ENCODE measurements around the gene SLC38A5.

Gene SLC38A5

GRCh38 chrX:48492293-48492910, 22.3 kb upstream of the SLC38A5 start:
- Histone ChIP-seq H3K9ac (ENCODE audit: low read length) (no peak overlapping the region), H4K20me1 (ENCODE audit: low read depth, low read length) (no peaks in the 10 kb centered on the region), H3K36me3 (ENCODE audit: low read length) (no peaks in the 10 kb centered on the region), H3K79me2 (ENCODE audit: insufficient read depth, low read length) (no peaks in the 10 kb centered on the region), H2AFZ (ENCODE audit: low read depth, low read length, severe bottlenecking) (no peak overlapping the region), H3K9me3 (ENCODE audit: insufficient read depth, low read length) (no peaks in the 10 kb centered on the region), H3K27ac (ENCODE audit: low read depth, low read length) (no peak overlapping the region), H3K4me3 (ENCODE audit: insufficient read depth, low read length, poor library complexity, severe bottlenecking) (no peak overlapping the region), H3K27me3 (ENCODE audit: low read length) (no peaks in the 10 kb centered on the region), H3K9me2 (replicated peaks; ENCODE audit: insufficient read depth, low read length) (no peaks in the 10 kb centered on the region), H3K4me2 (ENCODE audit: low read depth, low read length, poor library complexity, severe bottlenecking) (no peak overlapping the region), H3F3A (ENCODE audit: insufficient read depth) (no peaks in the 10 kb centered on the region)
- TF ChIP-seq EZH2phosphoT487 (conservative IDR thresholded peaks at IDR 0.05; ENCODE audit: low read length) (no peak), CTCF (IDR thresholded peaks at IDR 0.05; ENCODE audit: insufficient read depth, low read length, poor library complexity, severe bottlenecking) (no peak)

GRCh38 chrX:48491809-48492208, 21.7 kb upstream of the SLC38A5 start:
- Histone ChIP-seq H3K27ac (ENCODE audit: low read depth, low read length) (no peak overlapping the region), H3K4me2 (ENCODE audit: low read depth, low read length, poor library complexity, severe bottlenecking) (no peak overlapping the region), H3K9me2 (replicated peaks; ENCODE audit: insufficient read depth, low read length) (no peaks in the 10 kb centered on the region), H3K9ac (ENCODE audit: low read length) (no peak overlapping the region), H3K27me3 (ENCODE audit: low read length) (no peaks in the 10 kb centered on the region), H3K79me2 (ENCODE audit: insufficient read depth, low read length) (no peaks in the 10 kb centered on the region), H3K36me3 (ENCODE audit: low read length) (no peaks in the 10 kb centered on the region), H3K4me3 (ENCODE audit: insufficient read depth, low read length, poor library complexity, severe bottlenecking) (no peak overlapping the region), H3F3A (ENCODE audit: insufficient read depth) (no peaks in the 10 kb centered on the region), H3K9me3 (ENCODE audit: insufficient read depth, low read length) (no peaks in the 10 kb centered on the region), H4K20me1 (ENCODE audit: low read depth, low read length) (no peaks in the 10 kb centered on the region), H2AFZ (ENCODE audit: low read depth, low read length, severe bottlenecking) (no peak overlapping the region)
- TF ChIP-seq EZH2phosphoT487 (conservative IDR thresholded peaks at IDR 0.05; ENCODE audit: low read length) (no peak), CTCF (IDR thresholded peaks at IDR 0.05; ENCODE audit: insufficient read depth, low read length, poor library complexity, severe bottlenecking) (no peak)

- Histone ChIP-seq H3K9me3 (ENCODE audit: insufficient read depth, low read length) (no peaks in the 10 kb centered on the region), H4K20me1 (ENCODE audit: low read depth, low read length) (no peaks in the 10 kb centered on the region), H2AFZ (ENCODE audit: low read depth, low read length, severe bottlenecking) (no peak overlapping the region), H3K4me2 (ENCODE audit: low read depth, low read length, poor library complexity, severe bottlenecking) (no peak overlapping the region), H3K36me3 (ENCODE audit: low read length) (no peaks in the 10 kb centered on the region), H3K27ac (ENCODE audit: low read depth, low read length) (no peak overlapping the region), H3K9ac (ENCODE audit: low read length) (no peak overlapping the region), H3K4me3 (ENCODE audit: insufficient read depth, low read length, poor library complexity, severe bottlenecking) (no peak overlapping the region), H3F3A (ENCODE audit: insufficient read depth) (no peaks in the 10 kb centered on the region), H3K79me2 (ENCODE audit: insufficient read depth, low read length) (no peaks in the 10 kb centered on the region), H3K27me3 (ENCODE audit: low read length) (no peaks in the 10 kb centered on the region), H3K9me2 (replicated peaks; ENCODE audit: insufficient read depth, low read length) (no peaks in the 10 kb centered on the region)
- TF ChIP-seq CTCF (IDR thresholded peaks at IDR 0.05; ENCODE audit: insufficient read depth, low read length, poor library complexity, severe bottlenecking) (no peak), EZH2phosphoT487 (conservative IDR thresholded peaks at IDR 0.05; ENCODE audit: low read length) (no peak)
Observed at GRCh38 chrX:48490661-48491060, 20.6 kb upstream of the SLC38A5 start.
